ENCODE data around the gene ANGEL2.

GRCh38 chr1:212980123-212980785, 35.4 kb downstream of the ANGEL2 start:
- no peak for TF ChIP-seq CTCF (conservative IDR thresholded peaks at IDR 0.05; ENCODE audit: low read length)
- TF ChIP-seq EZH2phosphoT487 (IDR thresholded peaks at IDR 0.05; ENCODE audit: borderline replicate concordance): no peak
